ENCODE results near the gene SPOCK1.

- no peak for TF ChIP-seq POLR2A (IDR thresholded peaks at IDR 0.05; ENCODE audit: extremely low read depth, insufficient read length)
- TF ChIP-seq CTCF (IDR thresholded peaks at IDR 0.05; ENCODE audit: low read depth, low read length): no peak
- TF ChIP-seq MAX (IDR thresholded peaks at IDR 0.05; ENCODE audit: low read depth, low read length): no peak
Observed at GRCh38 chr5:137465930-137466329, 33.2 kb downstream of the SPOCK1 start.
